GM23338 (cell line): ENCODE results near the gene PFKFB3. TPM values are rescaled to one million over a fixed set of nuclear protein-coding genes. Genes with fewer than 3 reads are reported as not detected.

Experiments used
- ATAC-seq: fragments of 200-7000 bp; cut with Tn5 transposase; 3 replicates; pipeline ENCODE4 v1.9.1; 2020
- DNase-seq: peaks from one replicate; pipeline ENCODE4 v3.0.0-alpha.2; 2015; ENCODE audit warnings: low spot score
- H2AFZ ChIP-seq: fragments of 200-600 bp; sonication (generic); 2 replicates; pipeline ENCODE4 v1.8.0; 2016; ENCODE audit warnings: antibody characterized with exemption, mild to moderate bottlenecking, moderate library complexity
- H3F3A ChIP-seq: fragments of 200-600 bp; sonication (generic); replicated peaks from 2 replicates; pipeline ENCODE4 v1.8.0; 2017; ENCODE audit warnings: antibody characterized with exemption, mixed run types, low read depth
- H3K27ac ChIP-seq: fragments of 200-600 bp; sonication (generic); 2 replicates; pipeline ENCODE4 v1.6.1; 2016; ENCODE audit warnings: low read depth
- H3K27me3 ChIP-seq: fragments of 200-600 bp; sonication (generic); 2 replicates; pipeline ENCODE4 v1.8.0; 2016; ENCODE audit warnings: mild to moderate bottlenecking, mixed run types, moderate library complexity; ENCODE audit not compliant: insufficient read depth
- H3K36me3 ChIP-seq: fragments of 200-600 bp; sonication (generic); 2 replicates; pipeline ENCODE4 v1.8.0; 2016; ENCODE audit warnings: mild to moderate bottlenecking; ENCODE audit not compliant: insufficient read depth
- H3K4me1 ChIP-seq: fragments of 200-600 bp; sonication (generic); 2 replicates; pipeline ENCODE4 v1.8.0; 2016; ENCODE audit warnings: mild to moderate bottlenecking, moderate library complexity; ENCODE audit not compliant: insufficient read depth
- H3K4me2 ChIP-seq: fragments of 200-600 bp; sonication (generic); 2 replicates; pipeline ENCODE4 v1.7.1; 2017; ENCODE audit warnings: mixed run types
- H3K4me3 ChIP-seq: fragments of 200-600 bp; sonication (generic); 2 replicates; pipeline ENCODE4 v1.6.1; 2016; ENCODE audit warnings: mixed run types
- H3K79me2 ChIP-seq: fragments of 200-600 bp; sonication (generic); replicated peaks from 2 replicates; pipeline ENCODE4 v1.8.0; 2017; ENCODE audit warnings: mild to moderate bottlenecking; ENCODE audit not compliant: insufficient read depth
- H3K9me2 ChIP-seq: fragments of 200-600 bp; sonication (generic); 2 replicates; pipeline ENCODE4 v1.8.0; 2017; ENCODE audit not compliant: insufficient read depth
- H4K20me1 ChIP-seq: fragments of 200-600 bp; sonication (generic); replicated peaks from 2 replicates; pipeline ENCODE4 v1.8.0; 2017; ENCODE audit warnings: mild to moderate bottlenecking; ENCODE audit not compliant: insufficient read depth
- H3K27ac Mint-ChIP-seq: 2 replicates; pipeline ENCODE4 v1.8.0; 2020; ENCODE audit warnings: inconsistent platforms, mild to moderate bottlenecking, moderate library complexity, mixed read lengths
- H3K27me3 Mint-ChIP-seq: 3 replicates; pipeline ENCODE4 v1.8.0; 2022; ENCODE audit warnings: low read depth, mild to moderate bottlenecking, moderate library complexity, mixed read lengths, inconsistent platforms; ENCODE audit not compliant: insufficient read depth, poor library complexity
- H3K36me3 Mint-ChIP-seq: 3 replicates; pipeline ENCODE4 v1.8.0; 2021; ENCODE audit warnings: low read depth, mild to moderate bottlenecking, inconsistent platforms, moderate library complexity, mixed read lengths
- H3K4me1 Mint-ChIP-seq: 3 replicates; pipeline ENCODE4 v1.8.0; 2020; ENCODE audit warnings: mild to moderate bottlenecking, inconsistent platforms, mixed read lengths
- H3K4me3 Mint-ChIP-seq: 3 replicates; pipeline ENCODE4 v1.8.0; 2021; ENCODE audit warnings: moderate library complexity, mild to moderate bottlenecking, inconsistent platforms, mixed read lengths
- H3K9me3 Mint-ChIP-seq: 3 replicates; pipeline ENCODE4 v1.8.0; 2020; ENCODE audit warnings: moderate library complexity, mild to moderate bottlenecking, inconsistent platforms, mixed read lengths
- EZH2phosphoT487 ChIP-seq: fragments of 200-600 bp; sonication (generic); IDR thresholded peaks from one replicate; pipeline ENCODE4 v1.8.1; 2018; ENCODE audit warnings: antibody characterized with exemption; ENCODE audit not compliant: unreplicated experiment
- JUNB ChIP-seq: IDR thresholded peaks from one replicate; pipeline ENCODE4 v1.6.1; 2016; ENCODE audit warnings: antibody characterized with exemption; ENCODE audit not compliant: unreplicated experiment
- NANOG ChIP-seq: IDR thresholded peaks from 2 replicates; pipeline ENCODE4 v1.6.1; 2016; ENCODE audit warnings: antibody characterized with exemption, borderline replicate concordance
- POLR2AphosphoS5 ChIP-seq: IDR thresholded peaks from 2 replicates; pipeline ENCODE4 v1.6.1; 2016; ENCODE audit warnings: antibody characterized with exemption, low read depth
- STAT1 ChIP-seq: IDR thresholded peaks from one replicate; pipeline ENCODE4 v1.6.1; 2016; ENCODE audit warnings: antibody characterized with exemption; ENCODE audit not compliant: unreplicated experiment
- ZNF114 ChIP-seq: fragments of 250-450 bp; sonication (Bioruptor Pico); IDR thresholded peaks from 2 replicates; pipeline ENCODE4 v1.5.0; 2020; ENCODE audit warnings: mild to moderate bottlenecking, moderate library complexity
- ZNF331 ChIP-seq: fragments of 250-450 bp; sonication (Bioruptor Pico); IDR thresholded peaks from 2 replicates; pipeline ENCODE4 v1.5.0; 2020; ENCODE audit warnings: low read depth, mild to moderate bottlenecking, moderate library complexity
- ZNF462 ChIP-seq: fragments of 250-450 bp; sonication (Bioruptor Pico); IDR thresholded peaks from 2 replicates; pipeline ENCODE4 v1.5.0; 2020; ENCODE audit warnings: mild to moderate bottlenecking, moderate library complexity
- polyA plus RNA-seq: library from polyadenylated mRNA; unstranded; fragments of >200 nt; fragmentation: Nextera tagmentation; extraction: Ambion mirVana; gene quantifications from 2 replicates; pipeline ENCODE4 v1.2.1, GENCODE V29; 2016
- total RNA-seq: library from RNA; depleted of rRNA; stranded (reverse); fragments of >200 nt; shearing (Covaris generic); gene quantifications from 2 replicates; pipeline ENCODE4 v1.2.3, GENCODE V29; 2014
- TF ChIP-seq, protein P1 (sequence below), 2 experiments: fragments of 200-600 bp in 1 of 2; sonication (generic) in 1 of 2; conservative IDR thresholded peaks; 2 replicates each; pipeline versions ENCODE4 v1.5.1 to v1.6.1; 2016 to 2017; ENCODE audit warnings: antibody characterized with exemption in 2 of 2, low read depth in 2 of 2, mild to moderate bottlenecking in 2 of 2, moderate library complexity in 1 of 2

PFKFB3 gene
- total and polyA plus RNA-seq, 2 experiments from 2014 or later, result 9.5 to 26.8 TPM

GRCh38 chr10:6297522-6297921 lies 94.8 kb downstream of the PFKFB3 start (continued):
- TF ChIP-seq ZNF462 (no peak), NANOG (no peak), ZNF331 (CRISPR knock-in tag) (no peak), STAT1 (no peak), EZH2phosphoT487 (no peak), POLR2AphosphoS5 (no peak), JUNB (no peak), ZNF114 (CRISPR knock-in tag) (no peak)

DNA sequence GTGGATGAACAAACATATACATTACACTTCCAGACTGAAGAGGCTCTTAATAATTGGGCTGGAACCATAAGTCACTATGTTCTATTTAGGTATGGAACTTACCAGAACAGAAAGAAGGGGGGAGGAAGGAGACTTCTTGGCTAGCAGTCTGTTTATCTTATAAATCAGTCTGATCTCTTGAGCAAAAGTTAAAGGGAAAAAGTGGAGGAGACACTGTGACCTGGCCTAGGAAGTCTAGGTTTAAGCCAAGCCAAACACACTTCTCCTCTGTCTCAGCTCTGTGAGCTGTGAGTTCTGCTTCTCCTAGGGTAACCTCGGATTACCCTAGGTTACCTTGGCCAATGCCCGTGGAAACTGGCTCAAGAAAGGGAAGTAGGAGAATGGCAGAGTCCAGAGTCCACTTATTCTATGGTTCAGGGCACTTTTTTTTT lies 95.2 kb downstream of the PFKFB3 start:
- no peak for DNase-seq
- H3K9me2 ChIP-seq, result peaks cover 5% of the 10 kb centered on the region; the same call in 1 of the 2 replicates
- H3K27me3 Mint-ChIP-seq, result no peaks in the 10 kb centered on the region
- H3K27ac Mint-ChIP-seq, result no peak overlapping the region
- H3K27ac ChIP-seq, result no peak overlapping the region
- no peaks in the 10 kb centered on the region for H3F3A ChIP-seq
- no peak overlapping the region for H3K4me3 ChIP-seq
- H3K79me2 ChIP-seq, result no peaks in the 10 kb centered on the region
- no peak overlapping the region for H2AFZ ChIP-seq
- no peaks in the 10 kb centered on the region for H3K4me1 ChIP-seq
- no peaks in the 10 kb centered on the region; the same call in 2 of the 3 replicates for H3K9me3 Mint-ChIP-seq
- H3K4me3 Mint-ChIP-seq, result no peak overlapping the region
- no peaks in the 10 kb centered on the region for H3K36me3 Mint-ChIP-seq
- H3K27me3 ChIP-seq, result no peaks in the 10 kb centered on the region
- no peaks in the 10 kb centered on the region for H4K20me1 ChIP-seq
- peaks cover 3% of the 10 kb centered on the region; the same call in 1 of the 3 replicates for H3K4me1 Mint-ChIP-seq
- ATAC-seq, result no peak
- H3K4me2 ChIP-seq, result no peak overlapping the region
- H3K36me3 ChIP-seq, result no peaks in the 10 kb centered on the region
- TF ChIP-seq JUNB (no peak), ZNF462 (no peak)
- TF ChIP-seq, protein P1, sequence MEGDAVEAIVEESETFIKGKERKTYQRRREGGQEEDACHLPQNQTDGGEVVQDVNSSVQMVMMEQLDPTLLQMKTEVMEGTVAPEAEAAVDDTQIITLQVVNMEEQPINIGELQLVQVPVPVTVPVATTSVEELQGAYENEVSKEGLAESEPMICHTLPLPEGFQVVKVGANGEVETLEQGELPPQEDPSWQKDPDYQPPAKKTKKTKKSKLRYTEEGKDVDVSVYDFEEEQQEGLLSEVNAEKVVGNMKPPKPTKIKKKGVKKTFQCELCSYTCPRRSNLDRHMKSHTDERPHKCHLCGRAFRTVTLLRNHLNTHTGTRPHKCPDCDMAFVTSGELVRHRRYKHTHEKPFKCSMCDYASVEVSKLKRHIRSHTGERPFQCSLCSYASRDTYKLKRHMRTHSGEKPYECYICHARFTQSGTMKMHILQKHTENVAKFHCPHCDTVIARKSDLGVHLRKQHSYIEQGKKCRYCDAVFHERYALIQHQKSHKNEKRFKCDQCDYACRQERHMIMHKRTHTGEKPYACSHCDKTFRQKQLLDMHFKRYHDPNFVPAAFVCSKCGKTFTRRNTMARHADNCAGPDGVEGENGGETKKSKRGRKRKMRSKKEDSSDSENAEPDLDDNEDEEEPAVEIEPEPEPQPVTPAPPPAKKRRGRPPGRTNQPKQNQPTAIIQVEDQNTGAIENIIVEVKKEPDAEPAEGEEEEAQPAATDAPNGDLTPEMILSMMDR (conservative IDR thresholded peaks at IDR 0.05; ENCODE audit: low read depth in 2 of 2), result no peak
